ENCODE results near the gene CUX1.
"Not testable (repeated sequence)": the region's sequence is repeated elsewhere in the genome, so short reads cannot be mapped to it uniquely, and the experiment has no call there.

Gene CUX1

DNA sequence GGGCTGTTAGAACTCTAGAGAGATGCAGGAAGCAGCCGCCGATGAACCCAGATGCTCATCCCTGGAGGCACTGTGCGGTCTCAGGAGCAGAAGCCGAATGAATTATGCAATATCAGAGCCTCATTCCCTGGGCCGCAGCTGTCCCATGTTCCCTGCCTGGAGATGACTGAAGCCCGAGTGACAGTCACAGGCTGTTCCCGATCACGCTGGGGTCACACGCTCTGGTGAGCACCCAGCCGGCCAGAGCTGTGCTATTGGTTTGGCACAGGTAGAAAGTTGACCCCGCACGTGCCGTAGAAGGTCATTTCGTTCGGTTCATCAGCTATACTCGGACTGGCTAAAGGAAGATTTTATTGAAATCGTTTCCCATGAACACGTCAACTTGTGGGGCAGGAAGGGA, 328.7 kb downstream of the CUX1 start:
- DNase-seq (ENCODE audit: low read depth): no peak

DNA sequence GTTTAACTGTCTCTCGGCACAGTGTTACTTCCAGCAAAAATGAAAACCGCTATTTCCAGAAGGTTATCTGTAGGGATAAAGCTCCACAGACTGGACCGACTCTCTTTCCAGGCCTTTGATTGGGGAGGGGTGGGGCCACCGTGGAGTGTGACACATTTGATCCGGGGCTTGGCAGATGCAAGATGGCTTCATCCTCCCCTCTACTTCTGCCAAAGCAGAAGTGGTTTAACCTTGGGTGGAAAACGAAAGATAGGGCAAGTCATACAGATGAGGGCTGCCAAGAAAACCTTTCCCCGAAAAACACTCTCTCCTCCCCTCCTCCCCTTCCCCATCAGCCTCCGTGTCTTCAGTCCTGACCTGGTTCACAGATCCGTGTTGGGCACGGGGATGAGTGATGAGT, 329.6 kb downstream of the CUX1 start:
- peak; percentile 5 for DNase-seq (ENCODE audit: low read depth)

DNA sequence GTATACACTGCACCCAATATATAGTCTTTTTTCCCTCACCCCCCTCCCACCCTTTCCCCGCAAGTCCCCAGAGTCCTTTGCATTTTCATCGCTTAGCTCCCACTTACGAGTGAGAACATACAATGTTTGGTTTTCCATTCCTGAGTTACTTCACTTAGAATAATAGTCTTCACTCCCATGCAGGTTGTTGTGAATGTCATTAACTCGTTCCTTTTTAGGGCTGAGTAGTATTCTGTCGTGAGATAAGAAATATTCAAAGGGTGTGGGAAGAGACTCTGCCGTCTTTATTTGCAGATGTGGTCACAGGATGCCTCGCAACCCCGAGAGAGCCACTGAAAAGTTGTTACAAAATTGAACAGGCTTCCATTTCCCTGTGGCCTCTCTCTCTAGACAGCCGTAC, 331.4 kb downstream of the CUX1 start:
- DNase-seq (ENCODE audit: low read depth): no peak

DNA sequence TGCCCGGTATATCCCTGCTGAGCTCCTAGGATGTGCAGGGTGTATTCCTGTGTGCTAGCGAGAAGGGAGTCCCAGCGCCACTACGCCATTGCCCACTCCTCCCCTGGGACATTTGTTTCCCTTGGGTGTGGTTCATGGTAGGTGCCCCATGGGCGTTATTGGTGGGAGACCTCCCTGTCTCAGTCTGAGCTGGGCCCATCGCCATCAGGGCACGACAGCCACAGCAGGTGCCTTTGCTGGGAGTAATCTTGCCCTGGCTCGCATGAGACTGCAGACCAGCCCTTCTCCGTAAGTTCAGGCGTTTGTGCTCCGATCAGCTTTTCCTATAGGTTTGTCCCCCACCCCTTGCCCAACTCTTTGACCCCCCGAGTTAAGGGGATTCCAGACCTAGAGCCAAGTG, 332.0 kb downstream of the CUX1 start:
- no peak for DNase-seq (ENCODE audit: low read depth)

DNA sequence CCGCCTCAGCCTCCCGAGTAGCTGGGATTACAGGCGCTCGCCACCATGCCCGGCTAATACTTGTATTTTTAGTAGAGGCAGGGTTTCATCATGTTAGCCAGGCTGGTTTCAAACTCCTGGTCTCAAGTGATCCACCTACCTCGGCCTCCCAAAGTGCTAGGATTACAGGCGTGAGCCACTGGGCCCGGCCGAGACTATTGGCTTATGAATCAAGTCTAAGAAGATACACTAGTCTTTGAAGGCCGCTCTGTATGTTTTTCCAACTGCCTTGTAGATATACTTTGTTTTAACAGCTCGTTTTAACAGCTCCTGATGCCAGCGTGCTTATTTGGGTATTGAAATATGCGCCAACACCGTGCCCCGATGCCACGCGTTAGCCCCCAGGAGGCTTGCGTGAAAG, 332.8 kb downstream of the CUX1 start:
- no peak for DNase-seq (ENCODE audit: low read depth)

DNA sequence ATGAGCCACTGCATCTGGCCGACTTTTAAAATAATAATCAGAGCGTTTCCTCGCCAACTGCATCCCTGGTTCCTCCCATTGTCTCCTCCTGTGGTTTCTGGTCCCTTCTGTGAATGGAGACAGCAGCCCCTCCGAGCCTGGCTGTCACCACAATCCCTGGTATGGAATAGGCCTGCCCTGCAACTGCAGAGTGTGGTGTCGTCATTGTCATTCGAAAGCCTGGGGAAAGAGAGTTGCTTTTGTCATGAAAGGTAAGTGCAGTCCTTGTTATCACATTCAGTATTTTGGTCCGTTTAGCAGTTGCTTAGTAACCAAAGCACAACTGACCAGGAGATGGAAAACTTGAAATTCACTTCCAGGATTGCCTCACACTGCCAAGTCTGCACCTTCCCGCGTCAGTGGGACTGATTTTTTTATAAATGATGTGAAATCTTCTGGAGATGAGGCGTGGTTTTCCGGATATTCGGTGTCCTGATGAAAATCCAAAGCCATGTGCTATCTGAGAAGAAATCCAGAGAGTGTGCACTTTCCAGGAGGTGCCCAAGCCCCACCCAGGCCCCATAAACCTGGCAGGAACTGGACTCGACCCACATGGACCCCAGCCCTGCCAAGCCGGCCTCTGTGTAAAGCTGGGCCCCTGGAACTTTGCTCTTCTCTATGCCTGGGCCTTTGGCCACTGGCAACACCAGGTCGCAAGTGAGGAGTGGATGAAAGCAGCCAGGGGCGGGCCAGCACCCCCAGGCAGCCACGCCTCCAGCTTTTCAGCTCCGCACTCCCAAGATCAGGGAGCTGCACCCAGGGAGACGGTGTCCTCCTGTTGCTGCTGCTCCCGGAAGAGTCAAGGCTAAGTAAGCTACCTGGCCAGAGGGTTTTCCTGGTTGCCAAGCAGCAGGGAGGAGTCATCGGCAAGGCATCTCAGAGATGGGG, 335.5 kb downstream of the CUX1 start:
- DNase-seq (ENCODE audit: low read depth): peak; percentile 37

DNA sequence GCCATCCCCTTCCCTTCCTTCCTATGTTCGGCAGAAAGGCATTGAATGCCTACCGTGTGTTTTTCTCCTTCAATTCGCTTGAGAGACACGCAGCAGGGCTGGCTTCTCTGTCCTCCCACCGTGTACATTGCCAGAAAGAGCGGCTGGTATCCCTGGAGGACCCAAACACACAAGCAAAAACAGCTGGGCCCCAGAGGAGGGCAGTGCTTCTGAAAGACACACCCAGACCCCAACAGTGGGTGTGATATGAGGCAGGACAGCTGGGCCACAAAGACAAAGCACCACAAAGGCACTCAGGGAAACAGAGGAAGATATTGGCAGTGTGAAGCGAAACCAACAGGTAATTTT, 336.1 kb downstream of the CUX1 start:
- DNase-seq (ENCODE audit: low read depth): no peak

DNA sequence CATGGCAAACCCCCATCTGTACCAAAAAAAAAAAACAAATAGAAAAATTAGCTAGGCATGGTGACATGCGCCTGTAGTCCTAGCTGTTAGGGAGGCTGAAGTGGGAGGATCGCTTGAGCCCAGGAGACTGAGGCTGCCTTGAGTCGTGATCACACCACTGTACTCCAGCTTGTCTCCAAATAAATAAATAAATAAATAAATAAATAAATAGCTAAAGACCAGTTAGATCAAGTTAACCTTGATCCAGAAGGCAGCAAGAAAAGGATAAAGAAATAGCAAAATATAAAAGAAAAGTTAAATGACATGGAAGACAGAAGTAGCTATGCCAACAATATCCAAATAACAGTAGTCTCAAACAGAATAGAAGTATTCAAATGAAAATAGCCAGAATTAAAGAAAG, 337.0 kb downstream of the CUX1 start:
- DNase-seq (ENCODE audit: low read depth): no peak

DNA sequence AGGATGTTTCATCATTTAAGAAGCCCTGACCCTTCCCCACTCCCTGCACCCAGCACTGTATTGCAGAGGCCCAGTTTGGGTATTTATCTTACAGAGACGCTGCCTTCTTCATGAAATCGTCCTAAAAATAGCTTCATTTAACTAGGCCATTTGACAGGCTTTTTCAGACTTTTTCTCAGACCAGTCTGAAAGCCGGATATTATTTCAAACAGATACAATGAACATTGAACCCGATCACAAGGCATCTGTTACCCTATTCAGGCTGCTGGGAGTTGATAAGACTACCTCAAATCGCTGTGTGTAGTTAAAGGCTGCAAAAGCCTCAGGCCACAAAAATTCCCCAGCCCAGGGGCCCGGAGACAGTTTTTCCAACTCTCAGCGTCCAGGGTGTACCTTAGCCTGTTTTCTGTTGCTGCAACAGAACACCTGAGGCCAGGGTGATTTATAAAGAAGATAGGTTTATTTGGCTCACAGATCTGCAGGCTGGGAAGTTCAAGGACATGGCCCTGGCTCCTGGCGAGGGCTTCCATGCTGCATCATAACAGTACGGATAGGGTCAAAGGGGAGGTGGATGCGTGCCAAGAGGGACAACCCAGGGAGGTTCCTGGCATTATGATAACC, 338.5 kb downstream of the CUX1 start:
- DNase-seq (ENCODE audit: low read depth): no peak

DNA sequence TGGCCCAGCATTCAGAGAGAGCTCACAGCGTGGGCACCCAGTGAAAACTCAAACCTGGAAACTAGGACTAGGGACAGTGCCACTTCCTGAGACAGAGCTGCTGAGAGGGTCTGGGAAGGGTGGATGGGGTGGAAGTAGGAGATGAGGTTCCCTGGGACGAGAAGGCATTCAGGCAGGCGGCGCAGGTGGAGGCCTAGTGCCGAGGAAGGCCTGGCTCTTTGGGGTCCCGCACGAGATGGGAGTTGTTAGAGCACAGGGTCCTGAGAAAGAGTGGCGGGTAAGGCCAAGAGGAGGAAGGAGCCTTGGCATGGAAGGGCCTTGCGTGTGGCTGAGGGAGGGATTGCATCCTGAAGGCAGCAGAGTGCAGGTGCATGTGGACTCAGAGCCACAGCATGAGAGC, 339.4 kb downstream of the CUX1 start:
- no peak for DNase-seq (ENCODE audit: low read depth)

DNA sequence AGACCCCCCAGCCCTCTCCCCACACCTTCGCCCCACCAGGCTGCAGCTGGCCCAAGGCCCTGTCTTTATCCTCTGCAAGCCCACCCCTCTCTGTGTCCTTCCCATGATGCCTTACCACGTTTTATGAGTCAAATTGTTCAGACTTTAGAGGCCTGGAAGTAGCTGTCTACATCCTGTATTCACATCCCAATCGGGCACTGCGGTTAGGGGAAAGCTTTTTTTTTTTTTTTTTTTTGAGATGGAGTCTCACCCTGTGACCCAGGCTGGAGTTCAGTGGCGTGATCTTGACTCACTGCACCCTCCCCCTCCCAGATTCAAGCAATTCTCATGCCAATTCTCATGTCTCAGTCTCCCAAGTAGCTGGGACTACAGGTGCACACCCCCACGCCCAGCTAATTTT, 347.7 kb downstream of the CUX1 start:
- no peak for DNase-seq (ENCODE audit: low read depth)

DNA sequence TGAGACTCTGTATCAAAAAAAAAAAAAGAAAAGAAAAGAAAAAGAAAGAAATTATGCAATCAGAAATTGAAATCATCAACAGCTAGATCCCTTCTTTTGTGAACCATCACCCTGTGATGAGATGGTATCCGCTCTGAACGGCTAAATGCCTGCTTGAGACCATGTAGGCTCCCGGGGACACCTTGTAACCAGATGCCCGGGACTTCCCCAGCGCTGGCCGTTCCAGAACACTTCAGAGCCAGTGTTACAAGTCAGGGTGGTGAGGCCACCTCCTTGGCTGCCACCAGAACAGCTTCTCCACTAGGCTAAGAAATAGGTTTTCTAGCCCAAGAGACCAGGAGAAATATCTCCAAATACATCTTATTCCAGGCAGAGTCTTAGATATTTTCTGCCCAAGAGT, 349.8 kb downstream of the CUX1 start:
- DNase-seq (ENCODE audit: low read depth): no peak

DNA sequence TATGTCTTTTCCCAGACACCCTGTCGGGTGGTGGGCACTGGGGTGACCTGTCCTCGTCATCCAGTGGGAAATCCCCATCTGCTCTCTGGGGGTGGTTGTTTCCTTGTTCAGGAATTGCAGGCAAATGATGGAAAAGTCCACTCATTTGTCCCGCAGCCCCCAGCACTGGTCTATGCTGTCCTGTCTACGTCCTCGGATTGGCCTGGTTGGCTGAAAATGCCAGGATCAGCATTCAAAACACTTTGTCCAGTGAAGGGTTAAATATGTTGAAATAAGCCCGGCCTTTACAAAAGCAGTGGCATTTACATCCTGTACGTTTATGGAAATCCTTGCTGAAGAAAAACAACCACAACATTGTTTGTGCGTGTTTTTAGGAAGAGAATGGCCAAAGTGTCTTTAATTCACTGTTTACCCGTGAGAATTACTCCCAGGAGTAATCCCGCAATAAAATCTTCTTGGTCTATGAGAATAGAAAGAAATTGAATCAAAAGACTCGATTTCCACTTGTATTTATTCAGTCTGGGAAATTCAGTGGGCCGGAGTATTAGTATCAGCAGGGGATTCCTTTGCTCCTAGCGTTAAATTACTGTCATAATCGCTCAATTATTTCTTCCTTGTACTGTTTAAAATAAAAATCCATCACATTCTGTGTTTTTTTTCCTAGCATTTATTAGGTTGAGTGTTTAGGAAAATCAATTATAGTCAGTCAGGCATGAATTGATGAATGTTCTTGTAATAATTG, 352.4 kb downstream of the CUX1 start:
- no peak for DNase-seq (ENCODE audit: low read depth)

DNA sequence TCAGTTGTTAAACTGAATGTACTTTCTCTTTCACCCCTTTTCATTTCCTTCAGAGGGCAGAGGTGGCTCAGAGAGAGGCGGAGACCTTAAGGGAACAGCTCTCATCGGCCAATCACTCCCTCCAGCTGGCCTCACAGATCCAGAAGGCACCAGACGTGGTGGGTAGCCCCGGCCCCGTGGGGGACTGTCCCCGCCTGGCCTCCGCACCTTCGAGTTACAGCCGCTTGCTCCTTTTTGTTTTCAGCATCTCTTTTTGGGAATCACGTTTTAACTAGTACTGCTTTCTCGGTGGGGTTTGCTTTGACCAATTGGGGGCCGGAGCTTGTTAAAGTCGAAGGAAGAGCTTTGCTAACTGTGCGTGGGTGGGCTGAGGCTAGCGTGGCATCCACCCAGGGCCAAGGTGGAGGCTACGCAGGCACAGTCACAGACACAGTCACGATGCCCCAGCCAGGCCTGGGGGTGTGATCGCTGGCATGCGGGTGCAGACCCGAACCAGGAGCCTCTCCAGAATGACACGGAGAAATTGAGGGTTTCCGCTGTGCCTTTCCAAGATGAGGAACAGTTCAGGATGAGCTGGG, 353.1 kb downstream of the CUX1 start:
- DNase-seq (ENCODE audit: low read depth): no peak

DNA sequence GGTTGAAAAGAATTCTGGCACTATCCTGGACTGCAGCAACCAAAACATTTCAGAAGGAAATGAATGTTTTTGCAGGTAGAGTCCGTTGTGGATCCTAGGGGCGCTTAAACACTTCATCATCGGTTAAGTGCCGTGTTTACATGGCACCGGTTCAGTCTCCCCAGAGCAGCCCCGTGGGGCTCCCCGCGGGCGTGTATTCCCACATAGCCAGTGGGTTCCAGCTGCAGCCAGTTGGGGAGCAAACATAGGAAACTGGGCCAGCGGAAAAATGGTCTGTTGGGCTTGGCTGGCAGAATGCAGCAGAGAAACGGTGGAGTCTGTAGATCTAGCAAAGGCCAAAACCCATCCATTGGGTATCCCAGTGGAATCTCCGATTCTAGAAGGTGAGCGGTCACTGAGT, 356.2 kb downstream of the CUX1 start:
- DNase-seq (ENCODE audit: low read depth): no peak

DNA sequence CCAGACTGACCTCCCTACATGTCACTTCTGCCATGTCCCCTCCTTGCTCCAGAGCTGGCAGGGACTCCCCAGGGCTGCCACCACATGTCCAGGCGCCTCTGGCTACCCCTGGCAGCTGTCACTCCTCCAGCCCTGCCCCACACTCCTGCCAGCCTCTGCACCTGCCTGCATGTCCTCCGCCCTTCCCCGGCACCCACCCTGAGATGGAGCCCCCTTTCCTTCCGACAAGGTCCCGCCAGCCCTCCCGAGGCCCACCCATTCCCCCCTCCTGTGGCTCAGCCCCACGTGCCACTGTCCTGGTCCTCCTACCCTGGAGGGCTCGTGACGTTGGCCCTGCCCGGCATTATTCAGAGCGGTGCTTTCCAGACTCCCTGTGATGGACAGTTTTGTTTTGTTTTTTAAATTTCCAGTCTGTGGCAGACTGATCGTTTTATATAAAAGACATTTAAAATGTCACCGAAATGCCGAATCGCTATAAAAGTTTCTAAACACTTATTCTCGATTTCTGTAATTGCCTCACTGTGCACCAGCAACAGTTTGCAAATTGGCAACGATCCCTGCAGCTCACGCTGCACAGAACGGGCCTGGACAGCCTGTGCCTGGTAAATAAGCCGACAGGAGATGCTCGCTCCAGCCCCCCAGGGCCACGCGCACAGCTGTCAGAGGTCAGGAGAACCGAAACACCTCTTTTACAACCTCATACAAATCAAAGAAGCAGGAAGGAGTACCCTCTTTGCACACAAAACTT, 358.2 kb downstream of the CUX1 start:
- no peak for DNase-seq (ENCODE audit: low read depth)

DNA sequence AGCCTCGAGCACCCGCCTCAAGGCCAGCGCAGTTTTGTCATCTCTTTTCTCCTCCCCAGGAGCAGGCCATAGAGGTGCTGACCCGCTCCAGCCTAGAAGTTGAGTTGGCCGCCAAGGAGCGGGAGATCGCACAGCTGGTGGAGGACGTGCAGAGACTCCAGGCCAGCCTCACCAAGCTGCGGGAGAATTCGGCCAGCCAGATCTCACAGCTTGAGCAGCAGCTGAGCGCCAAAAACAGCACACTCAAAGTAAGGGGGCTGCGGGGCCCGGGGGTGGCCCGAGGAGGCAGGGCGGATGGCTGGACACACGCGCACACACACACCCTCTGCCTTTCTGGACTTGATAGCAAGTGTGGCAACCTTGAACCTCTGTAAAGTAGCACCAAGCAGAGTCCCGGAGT, 361.0 kb downstream of the CUX1 start:
- no peak for DNase-seq (ENCODE audit: low read depth)

DNA sequence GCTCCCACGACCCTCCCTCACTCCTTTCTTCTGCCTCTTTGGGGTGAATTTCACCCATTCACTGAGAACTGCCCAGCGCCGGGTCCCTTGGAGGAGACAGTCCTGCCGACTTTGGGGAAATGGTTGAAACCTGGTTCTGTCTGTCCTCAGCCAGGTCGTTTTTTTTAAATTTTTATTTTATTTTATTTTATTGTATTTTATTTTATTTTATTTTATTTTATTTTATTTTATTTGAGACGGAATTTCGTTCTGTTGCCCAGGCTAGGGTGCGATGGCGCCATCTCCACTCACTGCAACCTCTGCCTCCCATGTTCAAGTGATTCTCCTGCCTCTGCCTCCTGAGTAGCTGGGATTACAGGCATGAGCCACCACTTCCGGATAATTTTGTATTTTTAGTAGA, 363.3 kb downstream of the CUX1 start:
- no peak for DNase-seq (ENCODE audit: low read depth)

DNA sequence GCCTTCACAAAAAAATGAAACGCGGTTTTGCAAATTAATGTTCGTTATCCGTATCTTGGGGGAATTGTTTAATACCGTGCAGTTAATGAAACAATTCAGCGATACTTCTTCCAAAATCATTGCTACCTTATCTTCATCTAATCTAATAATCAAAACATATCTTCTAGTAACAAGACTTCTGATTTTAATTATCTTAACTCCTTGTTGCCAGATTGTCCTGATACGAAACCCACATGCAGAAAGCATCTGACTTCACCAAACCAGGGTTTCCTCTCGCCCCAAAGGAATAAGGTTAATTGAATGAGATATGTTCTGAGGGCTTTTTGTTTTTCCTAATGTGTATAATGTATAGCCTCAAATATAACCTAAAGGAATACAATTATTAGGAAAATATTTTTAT, 364.1 kb downstream of the CUX1 start:
- DNase-seq (ENCODE audit: low read depth): no peak

DNA sequence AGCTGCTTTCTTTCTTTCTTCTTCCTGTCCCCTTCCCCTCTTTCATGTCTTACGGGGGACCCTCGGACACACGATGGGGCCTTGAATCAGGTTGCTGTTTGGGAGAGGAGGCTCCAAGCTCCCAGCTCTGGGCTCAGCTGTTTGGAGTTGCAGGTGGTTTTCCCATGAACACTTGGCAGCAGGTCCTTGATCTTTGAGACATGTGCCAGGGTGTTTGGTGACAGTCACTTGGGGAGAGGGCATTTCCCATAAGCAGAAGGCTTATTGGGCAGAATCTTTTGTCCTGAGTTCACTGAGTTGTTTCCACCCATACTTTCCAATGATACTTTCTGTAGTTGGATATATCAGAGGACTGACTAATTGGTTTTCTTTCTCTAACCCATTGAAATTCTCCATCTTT, 364.6 kb downstream of the CUX1 start:
- no peak for DNase-seq (ENCODE audit: low read depth)

DNA sequence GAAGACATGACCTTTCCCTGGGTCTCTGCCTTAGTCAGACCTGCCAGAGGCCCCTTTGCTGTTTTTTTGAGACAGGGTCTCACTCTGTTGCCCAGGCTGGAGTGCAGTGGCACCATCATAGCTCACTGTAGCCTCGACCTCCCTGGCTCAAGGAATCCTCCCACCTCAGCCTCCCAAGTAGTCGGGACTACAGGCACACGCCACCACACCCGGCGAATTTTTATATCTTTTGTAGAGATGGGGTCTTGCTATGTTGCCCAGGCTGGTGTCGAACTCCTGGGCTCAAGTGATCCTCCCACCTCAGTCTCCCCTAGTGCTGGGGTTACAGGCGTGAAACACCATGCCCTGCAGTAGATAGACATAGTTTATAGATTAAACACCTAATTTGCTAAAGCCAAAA, 366.4 kb downstream of the CUX1 start:
- not testable (repeated sequence) for DNase-seq (ENCODE audit: low read depth)

DNA sequence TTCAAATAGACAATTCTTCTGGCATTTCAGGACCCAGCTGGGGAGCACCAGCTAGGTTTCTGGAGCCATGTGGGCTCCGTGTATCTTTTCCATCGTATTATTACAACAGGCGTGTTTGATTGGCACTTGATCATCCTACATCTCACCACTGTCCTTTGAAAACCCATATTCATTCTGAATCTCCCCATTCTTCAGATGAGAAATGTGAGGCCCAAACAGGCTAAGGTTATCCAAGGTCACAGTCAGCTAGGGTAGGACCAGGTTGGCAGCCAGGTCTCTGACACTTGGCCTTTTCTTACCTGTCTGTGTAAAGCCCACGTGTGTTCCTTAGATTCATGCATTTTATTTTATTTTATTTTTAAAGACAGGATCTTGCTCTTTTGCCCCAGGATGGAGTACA, 366.9 kb downstream of the CUX1 start:
- DNase-seq (ENCODE audit: low read depth): no peak
